Epithelial cell of esophagus (primary cell): ENCODE measurements around the gene KRT6C.
A peak's percentile ranks its signal among the peaks of the same experiment; 100 is the strongest.
"Not testable (repeated sequence)": the region's sequence is repeated elsewhere in the genome, so short reads cannot be mapped to it uniquely, and the experiment has no call there.

Source experiments
- DNase-seq: peaks from one replicate; pipeline ENCODE4 v3.0.0; 2010; ENCODE audit warnings: low read depth
- H3K4me3 ChIP-seq: 2 replicates; pipeline ENCODE4 v1.5.1; 2011; ENCODE audit warnings: mild to moderate bottlenecking, low read length, control low read depth
- CTCF ChIP-seq: IDR thresholded peaks from 2 replicates; pipeline ENCODE4 v1.5.1; 2011; ENCODE audit warnings: low read depth, mild to moderate bottlenecking, low read length, control low read depth, inconsistent platforms; ENCODE audit not compliant: insufficient read depth; ENCODE audit errors: missing control alignments

KRT6C gene

GRCh38 chr12:52493172-52493571 lies 19.6 kb upstream of the KRT6C start, which contains the start of gene KRT6A:
Gene KRT6A (minus strand): TSS chr12:52493257. CDS start chr12:52493188, 69 bp downstream.
- DNase-seq = peak; percentile 97
- TF ChIP-seq CTCF = no peak
- H3K4me3 ChIP-seq = peak within 1 kb of the TSS; percentile 80

- H3K4me3 ChIP-seq = peak overlapping the region; percentile 80
- DNase-seq = not testable (repeated sequence)
Observed at GRCh38 chr12:52492405-52492804, 18.8 kb upstream of the KRT6C start.

GRCh38 chr12:52491495-52491894 lies 17.9 kb upstream of the KRT6C start:
- DNase-seq = not testable (repeated sequence)
- H3K4me3 ChIP-seq = peak overlapping the region; percentile 80

GRCh38 chr12:52488736-52489135 lies 15.1 kb upstream of the KRT6C start:
- TF ChIP-seq CTCF = no peak
- DNase-seq = peak; percentile 71
- no peak overlapping the region for H3K4me3 ChIP-seq

GRCh38 chr12:52487744-52488443 lies 14.3 kb upstream of the KRT6C start:
- H3K4me3 ChIP-seq = not testable (repeated sequence)
- DNase-seq = peak; percentile 85

- peak; percentile 83 for DNase-seq
- no peak overlapping the region for H3K4me3 ChIP-seq
- no peak for TF ChIP-seq CTCF
Observed at GRCh38 chr12:52487211-52487610, 13.6 kb upstream of the KRT6C start.

GRCh38 chr12:52486166-52487105 lies 12.8 kb upstream of the KRT6C start:
- peak; percentile 89 for DNase-seq

More at GRCh38 chr12:52486166-52487105, 12.8 kb upstream of the KRT6C start:
- H3K4me3 ChIP-seq = no peak overlapping the region
- no peak for TF ChIP-seq CTCF
